Activated T-helper 1 cell treated with anti-CD3 and anti-CD28 coated beads, Interleukin-2, amount 50 U/mL, for 16 hours (primary cell): Measurements from ENCODE around the gene FAM174B.

Source experiments
- DNase-seq, 2 donors: peaks; one replicate each; pipeline ENCODE4 v3.0.0-alpha.2; 2020; ENCODE audit warnings: low read depth in 1 of 2, low spot score in 1 of 2

Gene FAM174B

DNA sequence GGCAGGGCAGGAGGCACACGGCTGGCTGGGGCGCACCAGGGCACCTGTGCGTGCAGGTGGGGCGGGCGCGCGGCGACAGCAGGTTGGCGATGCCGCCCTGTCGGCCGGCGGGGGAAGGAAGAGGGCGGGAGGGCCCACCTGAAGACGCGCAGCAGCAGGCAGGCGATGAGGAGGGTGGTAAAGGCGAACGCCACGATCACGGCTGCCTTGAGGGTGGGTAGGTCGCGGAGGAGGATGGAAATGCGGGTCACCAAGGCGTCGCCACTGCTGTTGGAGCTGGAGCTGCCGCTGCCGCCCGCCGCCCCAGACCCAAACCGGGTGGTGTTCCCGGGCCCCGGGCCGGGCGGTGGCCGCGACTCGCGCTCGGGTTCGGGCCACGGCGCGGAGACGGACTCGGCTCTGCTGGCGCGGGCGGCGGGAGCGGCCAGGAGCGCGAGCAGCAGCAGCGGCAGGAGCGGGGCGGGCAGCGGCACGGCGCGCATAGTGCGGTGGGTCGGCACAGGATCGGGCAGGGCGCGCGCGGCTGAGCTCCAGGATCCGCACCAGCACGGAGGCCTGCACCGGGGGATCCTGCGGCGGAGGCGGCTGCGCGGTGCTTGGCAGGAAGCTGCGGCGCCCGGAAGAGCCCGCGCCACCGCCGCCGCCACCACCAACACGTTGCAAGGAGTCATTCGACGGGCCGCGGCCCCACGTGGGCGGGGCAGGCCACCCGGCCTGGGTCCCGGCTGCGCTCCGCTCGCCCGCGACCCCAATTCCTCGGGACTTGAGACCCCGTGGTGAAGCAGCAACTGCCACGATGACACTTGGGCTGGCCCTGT lies at the start of gene FAM174B:
FAM174B (minus strand) TSS at position 598 of the 818 bp plus-strand sequence.
- no peak for DNase-seq

DNA sequence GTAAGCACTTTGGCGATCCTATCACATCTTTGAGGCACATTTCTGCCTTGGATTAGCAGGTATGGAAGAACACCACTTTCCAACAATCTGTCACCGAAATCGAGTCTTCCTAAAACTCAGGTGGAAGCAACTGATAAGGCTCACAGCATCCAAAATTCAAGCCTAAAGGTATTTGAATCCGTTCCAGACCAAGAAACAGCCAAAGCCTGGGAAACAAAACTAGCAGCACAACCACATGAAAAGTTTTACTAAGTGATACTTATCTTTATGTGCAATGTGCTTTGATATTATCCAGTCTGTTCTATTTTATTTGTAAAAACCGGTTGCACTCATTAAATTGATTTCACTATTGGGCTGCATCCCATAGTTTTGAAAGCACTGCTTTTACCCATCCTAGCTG lies 40.5 kb upstream of the FAM174B start:
- no peak for DNase-seq

DNA sequence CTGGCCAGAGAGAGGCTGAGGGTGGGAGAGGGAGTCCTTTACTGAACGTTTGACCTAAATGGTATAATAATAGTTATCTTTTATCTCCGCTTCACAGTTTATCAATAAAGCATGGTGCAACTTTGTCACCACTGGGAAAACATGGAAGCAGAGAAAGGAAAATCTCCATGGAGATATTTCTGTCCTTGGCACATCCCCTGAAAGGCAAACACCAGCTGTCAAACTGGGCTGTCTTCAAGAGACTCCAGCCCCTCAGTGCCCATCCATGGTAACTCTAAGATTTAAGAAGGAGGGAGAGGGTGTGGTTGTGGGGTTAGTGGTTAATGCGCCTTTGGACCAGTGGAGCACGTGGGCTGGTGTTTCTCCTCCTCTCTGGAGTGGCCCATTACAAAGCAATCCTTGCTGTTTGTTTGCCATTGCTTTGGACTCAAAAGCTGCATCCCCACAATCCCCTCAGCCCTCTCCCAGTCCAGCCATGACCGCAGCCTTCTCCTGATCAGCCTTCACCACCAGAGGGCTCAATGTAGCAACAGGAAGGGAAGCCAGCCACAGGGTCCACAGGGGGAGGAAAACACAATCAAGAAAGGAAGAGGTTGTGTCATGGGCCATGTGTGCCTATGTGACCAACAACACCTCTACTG lies 38.2 kb upstream of the FAM174B start:
- no peak for DNase-seq

DNA sequence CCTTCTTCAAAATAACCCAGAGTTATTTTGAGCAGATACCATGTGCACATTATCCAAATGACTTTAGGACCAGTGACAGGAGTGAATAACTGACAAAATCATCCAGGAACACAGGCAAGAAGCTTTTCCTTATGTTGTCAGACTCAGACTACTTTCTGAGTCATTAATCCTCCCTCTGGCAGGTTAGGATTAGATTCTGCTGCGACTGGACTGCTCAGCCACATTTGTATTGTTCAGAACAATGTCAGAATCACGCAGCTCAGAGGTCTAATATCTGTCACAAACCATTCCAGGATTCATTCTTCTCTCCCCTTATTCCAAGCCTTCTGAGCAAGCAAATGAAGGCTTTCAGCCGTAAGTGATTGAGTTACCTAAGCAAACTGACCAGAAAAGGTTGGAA lies 34.8 kb upstream of the FAM174B start:
- no peak for DNase-seq

DNA sequence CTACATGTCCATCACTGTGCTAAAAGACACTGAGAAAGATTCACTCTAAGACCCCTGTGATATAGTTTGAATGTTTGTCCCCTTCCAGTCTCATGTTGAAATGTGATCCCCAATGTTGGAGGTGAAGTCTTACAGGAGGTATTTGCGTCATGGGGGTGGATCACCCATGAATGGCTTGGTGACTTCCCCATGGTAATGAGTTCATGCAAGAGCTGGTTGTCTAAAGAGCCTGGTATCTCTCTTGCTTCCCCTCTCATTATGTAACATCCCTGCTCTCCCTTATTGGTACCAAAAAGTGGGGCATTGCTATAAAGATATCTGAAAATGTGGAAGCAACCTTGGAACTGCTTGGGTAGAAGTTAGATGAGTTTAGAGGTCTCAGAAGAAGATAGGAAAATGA lies 32.2 kb upstream of the FAM174B start:
- no peak for DNase-seq

DNA sequence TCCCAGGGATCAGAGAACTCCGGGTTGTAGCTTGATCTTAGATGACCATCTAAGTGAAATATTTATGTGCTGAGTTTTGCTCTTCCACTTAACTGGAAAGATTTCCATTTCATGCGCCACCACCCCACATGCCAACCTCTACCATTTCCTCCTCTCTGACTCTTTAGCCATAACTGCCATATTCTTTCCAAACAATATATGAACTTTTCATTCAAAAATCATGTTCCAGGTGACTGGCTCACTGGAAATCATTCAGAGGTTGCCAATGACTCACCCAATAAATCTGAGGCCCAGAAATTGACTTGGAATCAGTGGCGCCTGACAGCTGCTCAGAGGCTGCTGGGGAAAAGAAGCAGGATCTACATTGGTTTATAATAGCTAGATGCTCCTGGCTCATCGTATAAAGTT lies 31.6 kb upstream of the FAM174B start:
- no peak for DNase-seq

DNA sequence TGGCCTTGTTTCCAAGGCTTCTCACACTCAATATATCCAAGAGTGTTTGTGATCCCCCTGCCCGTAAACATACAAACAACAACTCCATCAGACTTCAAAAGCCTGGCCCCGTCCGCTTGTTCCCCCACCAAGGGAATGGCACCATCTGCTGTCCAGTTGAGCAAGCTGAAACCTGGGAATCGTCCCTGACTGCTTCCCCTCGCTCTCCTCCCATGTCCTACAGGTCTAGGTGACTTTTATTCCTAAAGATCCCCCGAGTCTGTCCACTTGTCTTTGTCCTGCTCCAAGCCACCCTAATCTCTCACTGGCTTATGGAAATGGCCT lies 27.9 kb upstream of the FAM174B start:
- no peak for DNase-seq

DNA sequence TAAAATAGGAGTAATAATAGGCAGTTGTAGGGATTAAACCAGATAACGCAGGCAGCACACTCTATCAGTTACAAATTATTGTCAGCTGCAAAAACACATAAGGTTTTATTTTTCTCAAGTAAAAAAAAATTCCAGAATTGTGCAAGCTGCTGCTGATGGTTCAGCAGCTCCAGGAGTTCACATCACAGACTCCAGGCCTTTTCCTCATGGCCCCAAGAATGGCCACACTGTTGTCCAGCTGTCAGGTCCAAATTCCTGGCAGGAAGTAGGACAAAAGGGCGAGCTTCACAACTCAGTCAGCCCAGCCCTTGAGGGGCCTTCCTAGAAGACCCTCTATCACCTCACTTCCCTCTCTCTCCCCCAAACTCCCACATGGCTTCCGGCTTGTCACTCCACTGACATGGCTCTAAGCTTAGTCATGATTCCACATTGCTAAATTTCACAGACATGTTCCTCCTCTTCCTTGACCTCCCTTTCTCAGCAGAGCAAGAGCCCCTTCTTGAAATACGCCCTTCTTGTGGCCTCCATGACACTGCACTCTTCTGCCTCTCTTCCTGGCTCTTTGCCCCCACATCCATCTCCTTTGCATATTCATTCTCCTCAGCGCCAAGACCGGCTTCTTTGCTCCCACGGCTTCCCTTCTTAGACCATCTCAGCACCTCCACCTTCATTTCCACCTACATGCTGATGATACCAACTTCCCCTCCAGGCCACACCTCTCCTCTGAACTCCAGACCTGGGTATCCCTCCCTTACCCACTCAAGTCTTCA lies 27.4 kb upstream of the FAM174B start:
- no peak for DNase-seq

DNA sequence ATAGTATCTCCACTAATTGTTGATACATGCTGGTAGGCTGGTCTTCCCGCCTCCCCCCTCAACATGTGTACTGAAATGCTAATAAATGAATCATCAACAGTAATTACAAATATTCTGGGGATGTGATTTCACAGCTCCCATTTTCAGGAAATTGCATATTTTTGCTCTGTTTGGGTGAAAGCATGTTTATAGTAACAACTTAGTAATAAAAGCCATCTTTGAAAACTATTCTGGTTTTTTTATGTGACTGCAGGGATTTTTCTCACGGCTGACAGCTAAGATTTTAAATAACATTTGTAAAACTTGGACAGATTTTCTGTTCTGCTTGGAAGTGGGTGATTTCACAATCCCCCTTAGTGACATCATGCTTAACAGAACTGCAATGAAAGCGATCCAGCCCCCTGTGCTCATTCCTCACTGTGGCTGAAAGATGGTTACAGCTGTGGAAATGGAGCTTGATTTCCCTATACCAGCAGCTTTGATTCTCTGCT lies 25.6 kb upstream of the FAM174B start:
- no peak for DNase-seq

DNA sequence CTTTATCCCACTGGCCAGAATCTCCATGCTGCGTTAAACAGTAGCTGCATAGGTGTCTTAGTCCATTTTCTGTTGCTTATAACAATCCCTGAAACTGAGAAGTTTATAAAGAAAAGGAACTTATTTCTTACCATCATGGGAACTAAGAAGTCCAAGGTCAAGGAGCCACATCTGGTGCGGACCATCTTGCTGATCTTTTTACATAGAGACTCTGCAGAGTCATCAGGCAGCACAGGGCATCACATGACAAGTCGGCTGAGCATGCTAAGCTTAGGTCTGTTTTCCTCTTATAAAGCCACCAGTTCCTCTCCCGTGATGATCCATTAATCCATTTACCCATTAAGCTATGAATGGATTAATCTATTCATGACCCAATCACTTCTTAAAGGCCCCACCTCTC lies 22.4 kb upstream of the FAM174B start:
- DNase-seq, result no peak

DNA sequence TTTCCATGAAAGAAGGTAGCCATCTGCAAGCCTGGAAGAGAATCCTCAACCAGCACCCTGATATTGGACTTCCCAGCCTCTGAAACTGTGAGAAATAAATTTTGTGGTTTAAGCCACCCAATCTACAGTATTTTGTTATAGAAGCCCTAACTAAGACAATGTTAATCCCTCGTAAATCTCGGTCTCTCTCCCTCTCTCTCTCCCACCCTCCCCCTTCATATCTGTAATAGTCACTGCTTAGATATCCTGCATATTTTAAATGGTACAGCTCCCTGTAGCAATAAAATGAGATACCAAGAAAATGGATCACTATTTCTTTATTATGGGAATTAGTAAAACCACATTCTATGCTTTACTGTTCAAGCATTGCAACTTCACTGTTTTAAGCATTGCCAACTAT lies 21.0 kb upstream of the FAM174B start:
- DNase-seq, result no peak

DNA sequence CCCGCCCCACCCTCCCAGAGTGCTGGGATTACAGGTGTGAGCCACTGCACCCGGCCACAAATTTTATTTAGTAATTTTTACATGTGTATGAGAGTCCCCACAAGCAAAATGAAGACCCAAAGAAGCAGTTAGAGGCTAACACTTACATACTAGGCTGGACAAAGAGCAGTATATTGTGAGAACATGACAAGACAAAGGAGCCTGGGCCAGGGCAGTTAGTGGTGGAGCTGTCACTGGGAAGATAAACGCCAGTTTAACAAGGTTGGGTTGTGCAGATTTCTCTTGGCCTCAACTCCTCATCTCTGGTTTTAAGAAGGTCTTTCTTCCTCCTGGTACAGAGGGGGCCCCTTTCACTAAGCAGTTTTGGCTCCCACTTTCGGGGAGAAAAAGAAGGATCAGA lies 19.9 kb upstream of the FAM174B start:
- no peak for DNase-seq

DNA sequence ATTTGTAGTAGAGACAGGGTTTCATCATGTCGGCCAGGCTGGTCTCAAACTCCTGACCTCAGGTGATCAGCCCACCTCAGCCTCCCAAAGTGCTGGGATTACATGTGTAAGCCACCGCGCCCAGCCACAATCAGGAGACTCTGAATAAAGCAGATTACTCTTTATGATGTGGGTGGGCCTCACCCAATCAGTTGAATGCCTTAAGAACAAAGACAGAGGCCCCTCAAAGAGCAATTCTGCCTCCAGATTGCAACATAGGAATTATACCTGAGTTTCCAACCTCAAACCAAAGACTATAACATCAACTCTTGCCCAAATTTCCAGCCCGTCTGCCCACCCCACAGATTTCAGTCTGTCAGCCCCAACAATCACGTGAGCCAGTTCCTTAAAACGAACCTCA lies 18.8 kb upstream of the FAM174B start:
- no peak for DNase-seq

DNA sequence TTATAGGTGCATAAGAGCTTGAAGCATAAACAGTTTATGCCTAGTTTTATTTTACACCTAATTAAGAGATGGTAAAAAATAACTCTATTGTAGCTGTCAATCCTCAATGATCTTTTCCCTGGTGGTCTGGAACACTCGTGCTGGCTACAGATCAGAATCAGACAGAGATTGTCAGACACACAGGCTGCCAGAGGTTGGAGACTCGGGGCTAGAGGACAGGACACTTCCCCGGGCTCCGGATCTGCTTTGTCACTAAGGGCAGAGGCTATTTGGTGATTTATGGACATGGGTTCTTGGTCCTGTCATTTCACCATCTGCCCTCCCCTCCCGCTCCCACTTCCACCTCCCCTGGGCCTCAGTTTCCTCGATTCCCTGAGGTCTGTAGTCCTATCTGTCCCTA lies 16.5 kb upstream of the FAM174B start:
- no peak for DNase-seq

DNA sequence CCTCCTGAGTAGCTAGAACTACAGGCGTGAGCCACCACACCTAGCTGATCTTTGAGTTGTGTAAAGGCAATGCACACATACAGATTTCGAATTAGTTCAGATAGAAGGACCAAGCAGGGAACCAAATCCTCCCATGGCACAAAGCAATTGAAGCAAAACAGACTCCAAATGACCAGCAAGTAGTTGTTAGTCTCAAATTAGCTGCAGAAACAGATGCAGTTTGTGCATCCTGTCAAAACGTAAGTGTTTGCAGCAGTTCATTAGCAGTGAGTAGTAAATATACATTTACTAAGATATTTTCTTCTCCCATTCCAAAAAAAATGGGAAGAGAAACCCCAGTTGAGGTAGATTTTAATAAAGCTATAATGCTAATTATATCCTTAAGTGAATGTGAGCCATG lies 15.8 kb upstream of the FAM174B start:
- DNase-seq, result no peak

DNA sequence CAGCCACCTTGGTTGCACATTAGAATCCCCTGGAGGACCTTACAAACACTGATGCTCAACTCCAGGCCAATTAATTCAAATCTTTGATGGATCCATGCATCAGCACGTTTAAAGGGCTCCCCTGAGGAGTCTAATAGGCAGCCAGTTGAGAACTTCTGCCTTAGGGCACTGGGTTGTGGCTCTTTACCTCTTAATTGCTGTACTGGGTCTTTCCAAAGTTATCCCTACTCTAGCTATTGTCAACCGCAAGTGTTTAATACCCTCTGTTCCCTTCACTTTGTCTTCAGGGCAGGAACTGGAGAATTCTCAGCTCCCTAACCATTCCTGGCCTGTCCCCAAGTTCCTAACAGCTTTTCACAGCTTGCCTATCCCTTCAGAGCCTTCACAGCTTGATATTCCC lies 15.0 kb upstream of the FAM174B start:
- no peak for DNase-seq

DNA sequence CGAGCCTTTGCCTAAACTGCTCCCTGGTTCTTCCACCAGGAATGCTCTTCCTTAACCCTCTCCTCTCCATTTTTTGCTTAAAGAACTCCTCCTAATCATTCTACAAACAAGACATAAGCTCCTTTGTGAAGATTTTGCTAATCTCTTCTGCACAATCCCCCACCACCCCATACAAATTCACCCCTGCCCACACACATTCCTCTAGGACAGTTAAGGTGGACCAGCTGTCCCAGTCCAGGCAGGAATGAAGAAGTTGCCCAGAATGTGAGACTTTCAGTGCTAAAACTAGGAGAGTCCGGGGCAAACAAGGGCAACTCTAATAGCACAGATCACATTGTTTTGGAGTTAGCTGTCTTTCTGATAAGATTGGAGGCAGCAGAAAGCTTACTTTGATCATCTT lies 13.9 kb upstream of the FAM174B start:
- no peak for DNase-seq

DNA sequence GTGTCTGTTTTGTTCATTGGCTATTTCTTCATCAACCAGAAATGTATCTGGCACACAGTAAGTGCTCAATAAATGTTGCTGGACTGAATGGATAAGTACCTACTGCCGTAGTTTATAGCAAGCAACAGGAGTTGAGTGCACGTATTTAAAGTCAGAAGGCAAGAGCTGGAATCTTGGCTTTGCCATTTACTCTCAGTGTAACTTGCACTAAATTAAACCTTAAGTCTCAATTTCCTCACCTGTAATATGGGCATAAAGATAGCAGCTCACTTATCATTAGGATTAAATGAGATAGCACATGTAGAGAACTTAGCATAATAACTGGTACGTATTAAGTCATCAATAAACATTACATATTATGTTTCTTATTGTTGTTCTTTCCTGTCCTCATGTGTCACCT lies 13.0 kb upstream of the FAM174B start:
- no peak for DNase-seq

DNA sequence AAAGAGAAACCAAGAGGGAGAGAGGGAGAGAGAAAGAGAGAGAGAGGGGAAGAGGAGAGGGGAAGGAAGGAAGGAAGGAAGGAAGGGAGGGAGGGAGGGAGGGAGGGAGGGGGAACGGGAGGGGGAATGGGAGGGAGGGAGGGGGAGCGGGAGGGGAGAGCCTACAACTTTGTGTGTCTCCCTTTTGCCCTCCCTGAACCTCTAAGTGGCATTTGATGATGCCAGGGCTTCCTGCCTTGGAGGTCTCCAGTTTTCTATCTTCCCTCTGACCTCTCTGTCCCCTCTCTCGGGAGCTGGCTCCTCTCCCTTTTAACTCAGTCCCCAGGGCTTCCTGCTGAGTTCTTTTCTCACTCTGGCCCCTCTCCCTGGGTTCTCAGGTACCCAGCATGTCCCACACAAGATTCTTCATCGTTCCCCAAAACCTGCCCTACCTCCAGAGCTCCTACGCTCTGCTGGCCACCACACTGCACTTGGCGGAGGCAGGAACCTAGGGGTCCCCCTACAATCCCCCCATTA lies 12.5 kb upstream of the FAM174B start:
- no peak for DNase-seq

DNA sequence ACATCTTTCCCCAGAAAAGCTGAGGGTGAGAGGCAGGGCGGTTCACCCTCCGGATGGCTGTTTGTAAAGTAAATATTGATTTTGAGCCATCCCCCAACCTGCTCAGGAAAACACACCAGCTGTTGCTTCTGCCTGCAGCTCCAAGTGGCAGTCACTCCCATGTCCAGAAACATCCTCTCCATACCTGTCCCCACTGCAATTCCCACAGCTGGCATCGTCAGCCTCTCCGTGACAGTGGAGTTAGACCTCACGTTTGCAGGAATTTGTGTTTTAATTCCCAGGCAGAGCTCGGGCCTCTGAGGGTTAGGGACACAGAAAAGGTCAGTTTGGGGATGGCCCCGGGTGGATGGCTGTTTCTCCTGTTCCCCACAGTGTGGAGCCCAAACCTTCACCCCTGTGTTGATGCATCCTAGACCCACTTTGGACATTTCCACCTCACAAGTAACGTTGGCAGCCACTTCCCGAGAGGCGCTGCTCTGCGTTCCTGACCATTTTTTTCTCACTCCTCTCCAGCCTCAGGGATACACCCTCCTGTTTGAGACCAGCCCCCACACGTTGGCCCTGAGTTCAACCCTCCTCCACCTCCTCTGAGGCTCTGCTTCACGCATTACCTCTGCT lies 11.8 kb upstream of the FAM174B start:
- DNase-seq, result no peak

DNA sequence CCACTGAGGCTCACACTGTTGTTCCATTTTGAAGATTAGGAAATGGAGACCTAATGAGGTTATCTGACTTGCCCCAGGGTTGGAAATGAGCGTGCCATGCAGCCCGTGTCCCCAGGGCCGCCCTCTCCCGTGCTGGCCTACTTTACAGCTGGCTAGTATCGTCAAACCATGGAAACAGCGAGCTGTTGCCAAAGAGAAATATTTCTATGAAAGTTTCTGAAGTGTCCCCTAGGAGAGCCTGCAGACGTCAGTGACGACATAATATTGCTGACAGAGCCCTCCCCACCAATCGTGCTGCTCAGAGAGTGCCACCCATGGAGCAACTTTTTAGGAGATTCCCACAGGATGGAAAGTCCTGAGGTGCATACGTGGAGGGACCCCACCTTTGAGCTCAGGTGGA lies 11.2 kb upstream of the FAM174B start:
- DNase-seq, result no peak
